IMR-90 (cell line): ENCODE measurements around the gene ORM1.

Experiments used
- CTCF ChIP-seq: conservative IDR thresholded peaks from 2 replicates; pipeline ENCODE4 v1.5.1; 2012; ENCODE audit warnings: mild to moderate bottlenecking, low read depth, low read length, improper control_type of control experiment
- POLR2A ChIP-seq: IDR thresholded peaks from 2 replicates; pipeline ENCODE4 v1.6.1; 2012; ENCODE audit warnings: mild to moderate bottlenecking, low read depth, low read length
- RFX5 ChIP-seq: IDR thresholded peaks from 2 replicates; pipeline ENCODE4 v1.8.0; 2012; ENCODE audit warnings: low read depth, mild to moderate bottlenecking, low read length, moderate library complexity
- USF2 ChIP-seq: fragments of 150-350 bp; IDR thresholded peaks from 2 replicates; pipeline ENCODE4 v1.6.1; 2017; ENCODE audit warnings: mild to moderate bottlenecking, antibody characterized with exemption, low read length, low read depth

GRCh38 chr9:114285166-114285867, 37.6 kb upstream of the ORM1 start:
- no peak for TF ChIP-seq RFX5
- TF ChIP-seq CTCF: 0 out of 2 replicates have a peak, but pooled peaks have one; percentile 19
- 0 out of 2 replicates have a peak, but pooled peaks have one; percentile 3 for TF ChIP-seq USF2
- TF ChIP-seq POLR2A: no peak
